OCI-LY7 (cell line): ENCODE data around the gene CYP1B1. TPM values are rescaled to one million over a fixed set of nuclear protein-coding genes. Genes with fewer than 3 reads are reported as not detected.
"Not testable (repeated sequence)": the region's sequence is repeated elsewhere in the genome, so short reads cannot be mapped to it uniquely, and the experiment has no call there.

ENCODE experiments used
- BruUV-seq: library from RNA; stranded (reverse); fragments of 400-500 nt; replicated peaks from 2 replicates; lab custom pipeline; 2021; lab: Mats Ljungman, UMichigan
- CTCF ChIA-PET: fragments of 300-600 bp; sonication (Branson Sonifier 250); formaldehyde crosslinking; loops from one replicate; lab custom pipeline; 2022; ENCODE audit warnings: antibody characterized with exemption; ENCODE audit not compliant: unreplicated experiment; lab: Charles Lee
- POLR2A ChIA-PET: fragments of 300-600 bp; sonication (Branson Sonifier 250); formaldehyde crosslinking; loops from one replicate; lab custom pipeline; 2022; ENCODE audit warnings: antibody characterized with exemption; lab: Charles Lee
- DNase-seq: peaks from one replicate; pipeline ENCODE4 v3.0.0-alpha.2; 2015; ENCODE audit warnings: low spot score
- H2AFZ ChIP-seq: fragments of 200-600 bp; sonication (generic), shearing (Covaris generic); 2 replicates; pipeline ENCODE4 v1.6.1; 2014; ENCODE audit warnings: mild to moderate bottlenecking, antibody characterized with exemption, low read length, moderate library complexity
- H3K27ac ChIP-seq: fragments of 200-600 bp; sonication (generic); 2 replicates; pipeline ENCODE4 v1.5.1; 2014; ENCODE audit warnings: mixed run types, low read depth, mild to moderate bottlenecking, moderate library complexity, low read length, inconsistent platforms; ENCODE audit not compliant: poor library complexity, severe bottlenecking
- H3K36me3 ChIP-seq: fragments of 200-600 bp; sonication (generic); 2 replicates; pipeline ENCODE4 v1.6.1; 2014; ENCODE audit warnings: mild to moderate bottlenecking, antibody characterized with exemption, low read length, moderate library complexity, mixed read lengths; ENCODE audit not compliant: insufficient read depth
- H3K4me1 ChIP-seq: fragments of 200-600 bp; sonication (generic); 2 replicates; pipeline ENCODE4 v1.5.1; 2014; ENCODE audit warnings: mild to moderate bottlenecking, low read length; ENCODE audit not compliant: insufficient read depth, poor library complexity, severe bottlenecking
- H3K4me2 ChIP-seq: fragments of 200-600 bp; sonication (generic); 2 replicates; pipeline ENCODE4 v1.6.1; 2014; ENCODE audit warnings: mild to moderate bottlenecking, low read length
- H3K4me3 ChIP-seq: fragments of 200-600 bp; sonication (generic); 2 replicates; pipeline ENCODE4 v1.5.1; 2014; ENCODE audit warnings: mild to moderate bottlenecking, low read depth, low read length; ENCODE audit not compliant: poor library complexity, severe bottlenecking
- H3K79me2 ChIP-seq: fragments of 200-600 bp; sonication (generic); 2 replicates; pipeline ENCODE4 v1.6.1; 2016; ENCODE audit warnings: low read depth, mild to moderate bottlenecking, low read length, moderate library complexity, mixed read lengths; ENCODE audit not compliant: insufficient read depth
- H3K9me2 ChIP-seq: fragments of 200-600 bp; sonication (generic); 2 replicates; pipeline ENCODE4 v1.6.1; 2016; ENCODE audit warnings: mild to moderate bottlenecking, low read length, mixed read lengths; ENCODE audit not compliant: insufficient read depth
- H3K9me3 ChIP-seq: fragments of 200-600 bp; sonication (generic); 2 replicates; pipeline ENCODE4 v1.6.1; 2014; ENCODE audit warnings: mild to moderate bottlenecking, mixed run types, low read length, mixed read lengths
- H4K20me1 ChIP-seq: fragments of 200-600 bp; sonication (generic); 2 replicates; pipeline ENCODE4 v1.6.1; 2014; ENCODE audit warnings: mild to moderate bottlenecking, antibody characterized with exemption, low read length, moderate library complexity, mixed read lengths; ENCODE audit not compliant: insufficient read depth
- EZH2phosphoT487 ChIP-seq: fragments of 200-600 bp; sonication (generic); IDR thresholded peaks from 2 replicates; pipeline ENCODE4 v1.6.1; 2018; ENCODE audit warnings: low read depth, borderline replicate concordance, mild to moderate bottlenecking, mixed run types, antibody characterized with exemption, low read length, moderate library complexity, mixed read lengths
- intact Hi-C: fragments of 100-400 bp; cut with micrococcal nuclease; formaldehyde crosslinking; loops from one replicate; pipeline ENCODE4 v1.10.0; 2022; ENCODE audit not compliant: unreplicated experiment
- total RNA-seq, 2 experiments: library from RNA; depleted of rRNA in 1 of 2; stranded (reverse); fragments of >200 nt in 1 of 2; shearing (Covaris generic) in 1 of 2; gene quantifications; 2 replicates each; pipeline ENCODE4 v1.2.3, GENCODE V29; 2014 to 2022
- TF ChIP-seq, protein P1 (sequence below): fragments of 200-600 bp; sonication (generic); conservative IDR thresholded peaks from 2 replicates; pipeline ENCODE4 v1.5.1; 2014; ENCODE audit warnings: mild to moderate bottlenecking, antibody characterized with exemption, low read length, moderate library complexity, mixed read lengths

CYP1B1 gene
- total RNA-seq, 2 experiments from 2014 or later: 0.44 TPM; not detected in 1

DNA sequence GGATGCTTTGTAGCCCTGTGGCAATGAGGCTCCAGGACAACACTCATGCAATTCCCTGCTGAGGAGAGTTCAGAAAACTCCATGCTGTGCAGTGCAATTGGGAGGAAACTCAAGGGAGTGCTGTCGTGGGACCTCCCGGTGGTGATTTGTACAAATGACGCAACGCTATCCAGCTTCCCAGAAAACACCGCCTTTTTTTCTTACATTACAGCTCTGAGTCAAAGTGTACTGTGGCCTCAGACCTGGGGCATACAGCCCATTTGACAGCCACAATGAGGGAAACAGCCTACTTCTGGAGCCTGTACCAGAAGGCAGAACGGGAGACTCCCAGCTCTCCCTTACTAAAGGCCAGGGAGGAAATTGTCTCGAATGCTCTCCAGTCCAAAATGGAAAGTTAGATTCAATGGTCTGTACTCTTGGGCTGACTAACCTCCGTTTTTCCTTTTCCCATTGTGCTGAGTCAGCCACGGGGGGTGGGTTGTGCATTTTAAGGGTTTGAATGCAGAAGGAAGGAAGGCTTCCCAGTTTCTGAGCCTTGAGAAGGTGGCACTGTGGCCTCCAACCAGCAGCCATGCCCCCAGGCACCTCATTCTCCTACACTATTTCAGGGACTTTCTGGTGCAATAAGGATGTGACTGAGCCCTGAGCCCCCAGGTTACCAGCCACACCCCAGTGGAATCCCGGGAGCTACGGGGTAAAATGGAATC is 16.4 kb upstream of the CYP1B1 start:
- Histone ChIP-seq H3K79me2 (no peaks in the 10 kb centered on the region), H3K4me2 (no peak overlapping the region), H3K9me3 (no peaks in the 10 kb centered on the region), H3K9me2 (no peaks in the 10 kb centered on the region), H3K4me1 (no peaks in the 10 kb centered on the region), H3K36me3 (no peaks in the 10 kb centered on the region), H3K27ac (no peak overlapping the region), H3K4me3 (no peak overlapping the region), H4K20me1 (no peaks in the 10 kb centered on the region), H2AFZ (no peak overlapping the region)
- intact Hi-C loops: no loop called here
- TF ChIP-seq, protein P1, sequence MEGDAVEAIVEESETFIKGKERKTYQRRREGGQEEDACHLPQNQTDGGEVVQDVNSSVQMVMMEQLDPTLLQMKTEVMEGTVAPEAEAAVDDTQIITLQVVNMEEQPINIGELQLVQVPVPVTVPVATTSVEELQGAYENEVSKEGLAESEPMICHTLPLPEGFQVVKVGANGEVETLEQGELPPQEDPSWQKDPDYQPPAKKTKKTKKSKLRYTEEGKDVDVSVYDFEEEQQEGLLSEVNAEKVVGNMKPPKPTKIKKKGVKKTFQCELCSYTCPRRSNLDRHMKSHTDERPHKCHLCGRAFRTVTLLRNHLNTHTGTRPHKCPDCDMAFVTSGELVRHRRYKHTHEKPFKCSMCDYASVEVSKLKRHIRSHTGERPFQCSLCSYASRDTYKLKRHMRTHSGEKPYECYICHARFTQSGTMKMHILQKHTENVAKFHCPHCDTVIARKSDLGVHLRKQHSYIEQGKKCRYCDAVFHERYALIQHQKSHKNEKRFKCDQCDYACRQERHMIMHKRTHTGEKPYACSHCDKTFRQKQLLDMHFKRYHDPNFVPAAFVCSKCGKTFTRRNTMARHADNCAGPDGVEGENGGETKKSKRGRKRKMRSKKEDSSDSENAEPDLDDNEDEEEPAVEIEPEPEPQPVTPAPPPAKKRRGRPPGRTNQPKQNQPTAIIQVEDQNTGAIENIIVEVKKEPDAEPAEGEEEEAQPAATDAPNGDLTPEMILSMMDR: no peak
- TF ChIP-seq EZH2phosphoT487: no peak
- CTCF ChIA-PET: no interaction called here
- DNase-seq: no peak
- BruUV-seq: no TSS peak
- POLR2A ChIA-PET: interaction anchor here (0.6 to 0.7 kb wide), 2 partner anchors 1269 to 1286 kb away, joined by 3 to 4 read pairs; no protein-coding TSS in a partner anchor

DNA sequence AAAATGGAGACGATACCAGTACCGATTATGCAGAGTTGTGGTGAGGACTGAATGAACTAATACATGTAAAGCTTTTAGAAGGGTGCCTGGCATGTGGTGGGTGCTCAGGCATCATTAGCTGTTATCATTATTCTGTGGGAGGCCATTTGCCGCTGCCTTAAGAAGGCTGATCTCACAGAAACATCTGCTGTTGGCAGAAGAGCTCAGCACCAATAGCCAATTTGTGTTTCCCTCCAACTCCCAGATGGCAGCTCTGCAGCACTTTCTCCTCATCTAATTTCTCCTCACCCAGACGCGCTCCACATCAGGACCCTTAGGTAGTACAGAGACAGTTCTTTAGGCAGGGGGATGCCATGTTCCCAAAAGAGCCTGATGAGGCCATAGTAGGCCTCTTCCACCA is 15.8 kb upstream of the CYP1B1 start:
- Histone ChIP-seq H3K36me3 (no peaks in the 10 kb centered on the region), H3K4me1 (no peaks in the 10 kb centered on the region), H3K9me3 (no peaks in the 10 kb centered on the region), H2AFZ (no peak overlapping the region), H3K79me2 (no peaks in the 10 kb centered on the region), H4K20me1 (no peaks in the 10 kb centered on the region), H3K9me2 (no peaks in the 10 kb centered on the region), H3K4me2 (no peak overlapping the region), H3K4me3 (no peak overlapping the region), H3K27ac (no peak overlapping the region)
- DNase-seq: no peak
- TF ChIP-seq, protein P1: no peak
- TF ChIP-seq EZH2phosphoT487: no peak
- no TSS peak for BruUV-seq
- CTCF ChIA-PET: no interaction called here
- POLR2A ChIA-PET: no interaction called here
- intact Hi-C loops: no loop called here

DNA sequence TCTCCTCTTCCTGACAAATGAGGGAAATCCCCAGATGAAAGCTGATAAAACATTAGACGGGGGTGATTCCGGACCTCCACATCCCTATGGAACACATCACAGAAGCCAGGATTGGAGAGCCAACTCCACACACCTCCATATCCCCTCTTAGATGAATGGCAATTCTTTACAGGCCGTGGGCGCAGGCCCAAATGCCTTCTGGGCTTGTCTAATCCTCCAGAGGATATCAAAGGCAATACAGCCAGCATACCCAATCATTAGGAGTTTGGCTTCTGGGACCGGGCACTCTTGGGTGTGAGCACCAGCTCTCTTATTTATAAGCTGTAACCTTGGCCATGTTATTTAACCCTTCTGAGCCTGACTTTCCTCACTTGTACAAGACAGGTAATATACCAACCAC is 15.0 kb upstream of the CYP1B1 start:
- Histone ChIP-seq H3K27ac (no peak overlapping the region), H3K4me3 (no peak overlapping the region), H3K9me2 (no peaks in the 10 kb centered on the region), H3K79me2 (no peaks in the 10 kb centered on the region), H4K20me1 (no peaks in the 10 kb centered on the region), H3K4me1 (no peaks in the 10 kb centered on the region), H3K9me3 (no peaks in the 10 kb centered on the region), H3K4me2 (no peak overlapping the region), H3K36me3 (no peaks in the 10 kb centered on the region), H2AFZ (no peak overlapping the region)
- POLR2A ChIA-PET: no interaction called here
- CTCF ChIA-PET: no interaction called here
- intact Hi-C loops: no loop called here
- no peak for TF ChIP-seq EZH2phosphoT487
- TF ChIP-seq, protein P1: no peak
- DNase-seq: no peak
- BruUV-seq: no TSS peak

DNA sequence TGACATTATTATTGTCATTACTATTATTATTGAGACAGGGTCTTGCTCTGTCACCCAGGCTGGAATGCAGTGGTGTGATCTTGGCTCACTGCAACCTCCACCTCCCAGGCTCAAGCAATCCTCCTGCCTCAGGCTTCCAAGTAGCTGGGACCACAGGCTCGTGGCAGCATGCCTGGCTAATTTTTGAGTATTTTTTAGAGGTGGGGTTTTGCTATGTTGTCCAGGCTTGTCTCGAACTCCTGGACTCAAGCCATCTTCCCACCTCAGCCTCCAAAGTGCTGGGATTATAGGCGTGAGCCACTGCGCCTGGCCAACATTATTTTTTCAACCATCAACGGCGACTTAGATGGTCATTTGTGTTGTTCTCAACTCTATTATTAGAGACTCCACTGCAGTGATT is 14.3 kb upstream of the CYP1B1 start:
- H2AFZ ChIP-seq, intact Hi-C loops, H3K4me2 ChIP-seq, POLR2A ChIA-PET, H3K9me3 ChIP-seq, H4K20me1 ChIP-seq, CTCF ChIA-PET, BruUV-seq, H3K79me2 ChIP-seq, H3K4me3 ChIP-seq, H3K4me1 ChIP-seq, H3K27ac ChIP-seq, DNase-seq, H3K36me3 ChIP-seq, H3K9me2 ChIP-seq: not testable (repeated sequence)
